Hepatocyte (in vitro differentiated cells): Measurements from ENCODE around the gene CXCR5. TPM values are rescaled to one million over a fixed set of nuclear protein-coding genes. Genes with fewer than 3 reads are reported as not detected.

Experiments used
- DNase-seq: peaks from one replicate; pipeline ENCODE4 v3.0.0-alpha.2; 2016; ENCODE audit warnings: low spot score
- H2AFZ ChIP-seq: fragments of 200-600 bp; sonication (generic); 2 replicates; pipeline ENCODE4 v1.6.0; 2016; ENCODE audit warnings: antibody characterized with exemption, mild to moderate bottlenecking
- H3K27ac ChIP-seq: fragments of 200-600 bp; sonication (generic); 2 replicates; pipeline ENCODE4 v1.5.1; 2016; ENCODE audit warnings: mild to moderate bottlenecking
- H3K27me3 ChIP-seq: fragments of 200-600 bp; sonication (generic); 2 replicates; pipeline ENCODE4 v1.6.1; 2016
- H3K36me3 ChIP-seq: fragments of 200-600 bp; sonication (generic); replicated peaks from 2 replicates; pipeline ENCODE4 v1.5.1; 2016; ENCODE audit warnings: low read depth; ENCODE audit not compliant: insufficient read depth
- H3K4me1 ChIP-seq: fragments of 200-600 bp; sonication (generic); 2 replicates; pipeline ENCODE4 v1.5.1; 2016; ENCODE audit warnings: mild to moderate bottlenecking, moderate library complexity; ENCODE audit not compliant: insufficient read depth
- H3K4me2 ChIP-seq: fragments of 200-600 bp; sonication (generic); 2 replicates; pipeline ENCODE4 v1.6.0; 2016
- H3K4me3 ChIP-seq: fragments of 200-600 bp; sonication (generic); 2 replicates; pipeline ENCODE4 v1.5.1; 2016; ENCODE audit warnings: mild to moderate bottlenecking
- H3K79me2 ChIP-seq: fragments of 200-600 bp; sonication (generic); 2 replicates; pipeline ENCODE4 v1.6.0; 2017; ENCODE audit warnings: mild to moderate bottlenecking
- H3K9me2 ChIP-seq: fragments of 200-600 bp; sonication (generic); replicated peaks from 2 replicates; pipeline ENCODE4 v1.6.0; 2017; ENCODE audit warnings: mild to moderate bottlenecking; ENCODE audit not compliant: insufficient read depth
- H3K9me3 ChIP-seq: fragments of 200-600 bp; sonication (generic); 2 replicates; pipeline ENCODE4 v1.5.1; 2016; ENCODE audit warnings: low read depth, mild to moderate bottlenecking
- H4K20me1 ChIP-seq: fragments of 200-600 bp; sonication (generic); 2 replicates; pipeline ENCODE4 v1.6.0; 2016; ENCODE audit warnings: mild to moderate bottlenecking; ENCODE audit not compliant: insufficient read depth, poor library complexity, severe bottlenecking
- EZH2 ChIP-seq: fragments of 200-600 bp; sonication (generic); IDR thresholded peaks from 2 replicates; pipeline ENCODE4 v1.6.1; 2016; ENCODE audit warnings: antibody characterized with exemption, mild to moderate bottlenecking, borderline replicate concordance
- EZH2phosphoT487 ChIP-seq: fragments of 200-600 bp; sonication (generic); IDR thresholded peaks from one replicate; pipeline ENCODE4 v1.6.1; 2018; ENCODE audit warnings: antibody characterized with exemption, mild to moderate bottlenecking, low read depth, moderate library complexity; ENCODE audit not compliant: unreplicated experiment, severe bottlenecking
- WGBS: methylation state at CpG from one replicate; pipeline ENCODE4 v1.1.6; 2016; ENCODE audit warnings: low lambda C conversion rate; ENCODE audit errors: missing lambda C conversion rate; 5-methylcytosine and 5-hydroxymethylcytosine counted together
- microRNA-seq: library from miRNA; unstranded; fragments of <30 nt; microRNA quantifications from one replicate; pipeline ENCODE4, GENCODE V29; 2017
- polyA plus RNA-seq: library from polyadenylated mRNA; unstranded; fragments of >200 nt; fragmentation: Nextera tagmentation; extraction: Ambion mirVana; gene quantifications from 2 replicates; pipeline ENCODE4 v1.2.1, GENCODE V29; 2016
- small RNA-seq: library from RNA; depleted of rRNA; stranded (forward); fragments of <200 nt; gene quantifications from one replicate; pipeline ENCODE3, GENCODE V24; 2014
- total RNA-seq: library from RNA; depleted of rRNA; stranded (reverse); fragments of >200 nt; gene quantifications from 2 replicates; pipeline ENCODE4 v1.2.3, GENCODE V29; 2014
- TF ChIP-seq, protein P1 (sequence below): fragments of 200-600 bp; sonication (generic); IDR thresholded peaks from 2 replicates; pipeline ENCODE4 v1.5.1; 2016; ENCODE audit warnings: antibody characterized with exemption, mild to moderate bottlenecking; ENCODE audit not compliant: poor library complexity

CXCR5 gene
- total and polyA plus RNA-seq, 2 experiments from 2014 or later, result 0.11 TPM; not detected in 1

DNA sequence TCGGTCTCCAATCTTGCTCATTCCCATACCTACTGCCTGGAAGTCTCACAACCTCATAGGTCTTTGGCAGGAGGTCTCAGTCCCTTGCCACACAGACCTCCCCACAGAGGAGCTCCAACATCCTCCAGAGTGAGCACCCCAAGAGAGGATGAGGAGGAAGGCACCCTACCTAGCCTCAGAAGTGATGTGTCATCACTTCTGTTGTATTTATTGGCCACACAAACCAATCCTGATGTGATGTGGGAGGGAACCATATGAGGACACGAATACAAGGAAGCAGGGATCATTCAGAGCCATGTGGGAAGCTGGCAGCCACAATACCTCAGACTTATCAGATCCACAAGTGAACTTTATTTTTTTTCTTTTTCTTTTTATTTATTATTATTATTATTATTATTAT is 63.4 kb downstream of the CXCR5 start:
- H3K4me2 ChIP-seq, result no peak overlapping the region
- no peaks in the 10 kb centered on the region for H3K79me2 ChIP-seq
- no peak for DNase-seq
- no peak overlapping the region for H3K27ac ChIP-seq
- H4K20me1 ChIP-seq, result no peaks in the 10 kb centered on the region
- no peaks in the 10 kb centered on the region for H3K27me3 ChIP-seq
- H3K9me2 ChIP-seq, result no peaks in the 10 kb centered on the region
- H3K36me3 ChIP-seq, result no peaks in the 10 kb centered on the region
- TF ChIP-seq, protein P1, sequence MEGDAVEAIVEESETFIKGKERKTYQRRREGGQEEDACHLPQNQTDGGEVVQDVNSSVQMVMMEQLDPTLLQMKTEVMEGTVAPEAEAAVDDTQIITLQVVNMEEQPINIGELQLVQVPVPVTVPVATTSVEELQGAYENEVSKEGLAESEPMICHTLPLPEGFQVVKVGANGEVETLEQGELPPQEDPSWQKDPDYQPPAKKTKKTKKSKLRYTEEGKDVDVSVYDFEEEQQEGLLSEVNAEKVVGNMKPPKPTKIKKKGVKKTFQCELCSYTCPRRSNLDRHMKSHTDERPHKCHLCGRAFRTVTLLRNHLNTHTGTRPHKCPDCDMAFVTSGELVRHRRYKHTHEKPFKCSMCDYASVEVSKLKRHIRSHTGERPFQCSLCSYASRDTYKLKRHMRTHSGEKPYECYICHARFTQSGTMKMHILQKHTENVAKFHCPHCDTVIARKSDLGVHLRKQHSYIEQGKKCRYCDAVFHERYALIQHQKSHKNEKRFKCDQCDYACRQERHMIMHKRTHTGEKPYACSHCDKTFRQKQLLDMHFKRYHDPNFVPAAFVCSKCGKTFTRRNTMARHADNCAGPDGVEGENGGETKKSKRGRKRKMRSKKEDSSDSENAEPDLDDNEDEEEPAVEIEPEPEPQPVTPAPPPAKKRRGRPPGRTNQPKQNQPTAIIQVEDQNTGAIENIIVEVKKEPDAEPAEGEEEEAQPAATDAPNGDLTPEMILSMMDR, result no peak
- TF ChIP-seq EZH2 (no peak), EZH2phosphoT487 (no peak)
- WGBS, result 88% methylated on average over 1 of the region's 2 CpGs
- H3K9me3 ChIP-seq, result no peaks in the 10 kb centered on the region
- no peak overlapping the region for H3K4me3 ChIP-seq
- H3K4me1 ChIP-seq, result no peaks in the 10 kb centered on the region
- no peak overlapping the region for H2AFZ ChIP-seq

Small RNA genes lying within 50 kb of the gene (microRNA-seq; reads per million reads assigned to microRNA genes)
- gene MIR4492, result not detected

Small RNA genes lying within 50 kb of the gene (small RNA-seq; reads per million reads assigned to genes)
- gene MIR4492, result not detected
- not detected for gene RF00019
- not detected for gene RN7SL688P

Other genes with a start within 250 kb of the CXCR5 start
- gene TREH, start 204.2 kb upstream of the CXCR5 start, total RNA-seq, result 6.6 and 10.2 TPM in 2 replicates
- gene TREH, start 204.2 kb upstream of the CXCR5 start, polyA plus RNA-seq, result 10.7 and 15.1 TPM in 2 replicates
- 111 and 122 TPM in 2 replicates for gene DDX6, start 92.7 kb upstream of the CXCR5 start, total RNA-seq
- gene DDX6, start 92.7 kb upstream of the CXCR5 start, polyA plus RNA-seq, result 16.4 and 17.3 TPM in 2 replicates
- 7.8 and 25.3 TPM in 2 replicates for gene BCL9L, start 42.0 kb downstream of the CXCR5 start, total RNA-seq
- gene BCL9L, start 42.0 kb downstream of the CXCR5 start, polyA plus RNA-seq, result 18.0 and 18.1 TPM in 2 replicates
- 2.2 and 3.6 TPM in 2 replicates for gene UPK2, start 72.4 kb downstream of the CXCR5 start, total RNA-seq
- 55.3 and 101 TPM in 2 replicates for gene UPK2, start 72.4 kb downstream of the CXCR5 start, polyA plus RNA-seq
- gene FOXR1, start 87.9 kb downstream of the CXCR5 start, total RNA-seq, result not detected in 2 replicates
- 0.41 TPM in 1 of 2 replicates, not detected in the other for gene FOXR1, start 87.9 kb downstream of the CXCR5 start, polyA plus RNA-seq
- gene CENATAC, start 114.2 kb downstream of the CXCR5 start, total RNA-seq, result 26.2 and 28.2 TPM in 2 replicates
- 22.6 and 24.5 TPM in 2 replicates for gene CENATAC, start 114.2 kb downstream of the CXCR5 start, polyA plus RNA-seq
- gene RPS25, start 134.5 kb downstream of the CXCR5 start, total RNA-seq, result 1,502 and 1,568 TPM in 2 replicates
- gene RPS25, start 134.5 kb downstream of the CXCR5 start, polyA plus RNA-seq, result 1,058 and 1,100 TPM in 2 replicates
- 78.5 and 96.1 TPM in 2 replicates for gene TRAPPC4, start 134.9 kb downstream of the CXCR5 start, total RNA-seq
- gene TRAPPC4, start 134.9 kb downstream of the CXCR5 start, polyA plus RNA-seq, result 174 and 175 TPM in 2 replicates
- gene SLC37A4, start 147.0 kb downstream of the CXCR5 start, total RNA-seq, result 68.0 and 87.4 TPM in 2 replicates
- 63.5 and 82.3 TPM in 2 replicates for gene SLC37A4, start 147.0 kb downstream of the CXCR5 start, polyA plus RNA-seq
- gene HYOU1, start 173.3 kb downstream of the CXCR5 start, total RNA-seq, result 168 and 197 TPM in 2 replicates
- 122 and 125 TPM in 2 replicates for gene HYOU1, start 173.3 kb downstream of the CXCR5 start, polyA plus RNA-seq
- 31.8 and 36.9 TPM in 2 replicates for gene VPS11, start 183.9 kb downstream of the CXCR5 start, total RNA-seq
- gene VPS11, start 183.9 kb downstream of the CXCR5 start, polyA plus RNA-seq, result 26.5 and 31.8 TPM in 2 replicates
- 10.9 and 11.9 TPM in 2 replicates for gene HMBS, start 201.0 kb downstream of the CXCR5 start, total RNA-seq
- gene HMBS, start 201.0 kb downstream of the CXCR5 start, polyA plus RNA-seq, result 34.5 and 37.7 TPM in 2 replicates
- gene DPAGT1, start 218.0 kb downstream of the CXCR5 start, total RNA-seq, result 27.5 and 28.1 TPM in 2 replicates
- 76.2 and 82.7 TPM in 2 replicates for gene DPAGT1, start 218.0 kb downstream of the CXCR5 start, polyA plus RNA-seq
- gene C2CD2L, start 223.5 kb downstream of the CXCR5 start, total RNA-seq, result 5.2 and 9.7 TPM in 2 replicates
- 7.4 and 10.2 TPM in 2 replicates for gene C2CD2L, start 223.5 kb downstream of the CXCR5 start, polyA plus RNA-seq
- 10.9 and 25.3 TPM in 2 replicates for gene HINFP, start 237.7 kb downstream of the CXCR5 start, total RNA-seq
- 16.4 and 19.8 TPM in 2 replicates for gene HINFP, start 237.7 kb downstream of the CXCR5 start, polyA plus RNA-seq